Measurements from ENCODE around the gene ZNF444.
"Not testable (repeated sequence)": the region's sequence is repeated elsewhere in the genome, so short reads cannot be mapped to it uniquely, and the experiment has no call there.

Gene ZNF444

DNA sequence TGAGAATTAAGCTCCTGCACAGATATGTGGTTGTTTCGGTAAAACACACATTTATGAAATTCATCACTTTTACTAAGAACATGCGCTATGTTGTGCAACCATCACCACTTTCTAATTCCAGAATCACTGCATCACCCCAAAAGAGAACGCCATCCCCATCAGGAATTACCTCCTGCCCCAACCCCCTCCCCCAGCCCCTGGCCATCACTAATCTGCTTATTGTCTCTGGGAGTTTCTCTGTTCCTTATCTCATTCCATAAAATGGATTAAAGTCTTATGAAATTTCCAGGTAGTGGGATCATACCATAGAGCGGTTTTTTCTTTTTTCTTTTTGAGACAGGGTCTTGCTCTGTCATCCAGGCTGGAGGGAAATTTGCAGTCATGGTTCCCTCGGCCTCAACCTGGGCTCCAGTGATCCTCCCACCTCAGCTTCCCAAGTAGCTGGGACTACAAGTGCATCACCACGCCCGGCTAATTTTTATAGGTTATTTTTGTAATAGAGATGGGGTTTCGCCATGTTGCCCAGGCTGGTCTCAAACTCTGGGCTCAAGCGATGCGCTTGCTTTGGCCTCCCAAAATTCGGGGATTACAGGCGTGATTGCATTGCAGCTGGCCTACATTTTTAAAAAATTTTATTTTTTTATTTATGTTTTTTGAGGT is 53.0 kb downstream of the ZNF444 start:
- no peak for TF ChIP-seq GATA2 (IDR thresholded peaks at IDR 0.05; ENCODE audit: low read depth, low read length)
- TF ChIP-seq GATA3 (IDR thresholded peaks at IDR 0.05; ENCODE audit: low read depth, low read length), result no peak

DNA sequence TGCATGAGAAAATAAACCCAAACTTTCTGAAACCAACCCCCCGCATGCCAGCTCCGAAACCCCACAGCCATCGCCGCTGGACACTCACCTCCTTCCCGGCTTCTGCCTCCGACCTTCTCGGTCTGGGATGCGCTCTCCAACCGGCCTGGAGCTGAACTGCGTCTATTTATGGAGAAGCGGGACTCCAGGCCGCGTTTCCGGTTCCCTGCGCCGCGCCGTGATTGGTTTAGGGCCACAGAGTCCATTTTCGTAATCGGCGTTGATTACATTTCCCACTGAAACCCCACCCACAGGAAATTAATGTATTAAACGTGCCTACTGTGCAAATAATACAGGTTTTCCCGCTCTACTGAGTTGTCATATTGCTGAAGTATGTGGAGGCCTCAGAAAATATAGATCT is 56.6 kb downstream of the ZNF444 start, which contains the start of gene ZSCAN5B:
Gene ZSCAN5B, minus strand, starts transcription at position 138 of the 400 bp plus-strand sequence. CDS start 4,731 bp downstream, outside the sequence.
- TF ChIP-seq GATA3, GATA2 (IDR thresholded peaks at IDR 0.05; ENCODE audit: low read depth, low read length): not testable (repeated sequence)

DNA sequence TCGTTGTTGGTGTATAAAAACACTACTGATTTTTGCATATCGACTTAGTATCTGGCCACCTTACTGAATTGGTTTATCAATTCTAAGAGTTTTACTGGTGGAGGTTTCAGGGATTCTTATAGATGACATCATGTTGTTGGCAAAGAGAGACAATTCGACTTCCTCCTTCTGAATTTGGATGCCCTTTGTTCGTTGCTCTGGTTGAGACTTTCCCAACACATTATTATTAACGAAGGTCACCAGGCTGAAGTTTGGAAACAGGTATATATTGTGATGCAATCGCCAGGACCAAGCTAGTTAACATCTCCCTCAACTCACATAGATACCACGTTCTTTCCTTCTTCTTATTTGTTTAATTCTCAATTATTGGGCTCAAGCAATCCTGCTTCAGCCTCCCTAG is 58.6 kb downstream of the ZNF444 start:
- TF ChIP-seq GATA3 (IDR thresholded peaks at IDR 0.05; ENCODE audit: low read depth, low read length) (no peak), GATA2 (IDR thresholded peaks at IDR 0.05; ENCODE audit: low read depth, low read length) (no peak)

DNA sequence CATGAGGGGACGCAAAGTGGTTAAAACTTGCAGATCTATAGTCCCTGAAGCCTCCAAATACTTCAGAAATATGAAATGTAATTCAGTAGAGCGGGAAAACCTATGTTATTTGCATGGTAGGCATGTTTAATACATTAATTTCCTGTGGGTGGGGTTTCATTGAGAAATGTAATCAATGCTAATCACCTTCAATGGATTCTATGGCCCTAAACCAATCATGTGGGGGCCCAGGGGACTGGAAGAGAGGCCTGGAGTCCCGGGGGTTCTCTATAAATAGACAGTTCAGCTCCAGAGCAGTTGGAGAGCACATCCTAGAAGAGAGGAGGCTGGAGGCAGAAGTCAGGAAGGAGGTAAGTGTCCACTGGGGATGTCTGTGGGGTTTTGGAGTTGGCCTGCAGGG is 60.9 kb downstream of the ZNF444 start, which contains the start of gene ZSCAN5C:
Gene ZSCAN5C, plus strand, starts transcription at position 301 of the 400 bp plus-strand sequence. CDS start 3,641 bp downstream, outside the sequence.
- TF ChIP-seq GATA2 (IDR thresholded peaks at IDR 0.05; ENCODE audit: low read depth, low read length) (no peak), GATA3 (IDR thresholded peaks at IDR 0.05; ENCODE audit: low read depth, low read length) (no peak)

DNA sequence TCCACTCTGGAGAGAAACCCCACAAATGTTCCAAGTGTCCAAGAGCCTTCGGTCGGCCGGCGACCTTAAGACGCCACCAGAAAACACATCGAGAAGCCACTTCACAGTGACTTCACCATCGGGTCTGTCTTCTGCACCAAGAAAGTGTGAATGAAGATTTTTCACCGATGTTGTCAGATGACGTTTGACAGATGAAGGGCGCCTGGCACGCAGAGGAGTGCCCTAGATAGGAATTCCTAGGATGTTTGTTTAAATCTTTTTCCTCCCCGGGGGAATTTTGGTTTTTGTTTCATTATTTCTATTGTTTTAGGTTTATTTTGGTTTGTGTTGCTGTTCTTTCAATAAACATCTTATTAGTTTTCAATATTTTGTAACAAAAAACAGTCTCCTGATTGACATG is 68.0 kb downstream of the ZNF444 start:
- TF ChIP-seq GATA3 (IDR thresholded peaks at IDR 0.05; ENCODE audit: low read depth, low read length) (no peak), GATA2 (IDR thresholded peaks at IDR 0.05; ENCODE audit: low read depth, low read length) (no peak)

Data from SH-SY5Y (cell line).